B cell (primary cell): ENCODE data around the gene PAPOLB. TPM values are rescaled to one million over a fixed set of nuclear protein-coding genes. Genes with fewer than 3 reads are reported as not detected.

Experiments
- ATAC-seq: fragments of 200-7000 bp; cut with Tn5 transposase; one replicate; pipeline ENCODE4 v1.10.0; 2021; ENCODE audit warnings: low read depth, mild to moderate bottlenecking, moderate number of reproducible peaks, moderate library complexity
- CTCF ChIA-PET: fragments of 350-600 bp; sonication (Branson Sonifier 250); formaldehyde crosslinking; loops from one replicate; lab custom pipeline; 2021; ENCODE audit warnings: antibody characterized with exemption, inconsistent platforms; lab: Charles Lee
- POLR2A ChIA-PET: fragments of 350-600 bp; sonication (Branson Sonifier 250); formaldehyde crosslinking; loops from one replicate; lab custom pipeline; 2021; ENCODE audit warnings: antibody characterized with exemption; lab: Charles Lee
- DNase-seq: peaks from one replicate; pipeline ENCODE4 v3.0.0; 2013
- H2AFZ ChIP-seq: 2 replicates; pipeline ENCODE4 v1.6.1; 2012; ENCODE audit warnings: mild to moderate bottlenecking, low read depth, low read length; ENCODE audit not compliant: insufficient read depth, poor library complexity, severe bottlenecking
- H3K27ac ChIP-seq, 2 donors: 1 replicate in 1 of 2; 2 replicates in 1 of 2; pipeline ENCODE4 v1.5.1; 2012 to 2013; ENCODE audit warnings: low read length in 2 of 2, mild to moderate bottlenecking in 2 of 2, moderate library complexity in 1 of 2
- H3K27me3 ChIP-seq, 4 experiments: fragments of 200-600 bp in 1 of 4; sonication (generic) in 1 of 4; replicated peaks in 1 of 4; 1 replicate in 2 of 4; 2 replicates in 2 of 4; pipeline versions ENCODE4 v1.6.1 to v1.7.0; 2013 to 2016; ENCODE audit warnings: low read length in 3 of 4, mild to moderate bottlenecking in 2 of 4, mixed read lengths in 1 of 4, moderate library complexity in 1 of 4; ENCODE audit not compliant: insufficient read depth in 4 of 4, control insufficient read depth in 3 of 4; ENCODE audit errors: control extremely low read depth in 1 of 4
- H3K36me3 ChIP-seq, 2 experiments: replicated peaks in 1 of 2; 1 replicate in 1 of 2; 2 replicates in 1 of 2; pipeline versions ENCODE4 v1.6.1 to v1.7.1; 2013; ENCODE audit warnings: low read length in 1 of 2; ENCODE audit not compliant: insufficient read depth in 2 of 2, control insufficient read depth in 1 of 2; ENCODE audit errors: control extremely low read depth in 1 of 2, extremely low read depth in 1 of 2
- H3K4me1 ChIP-seq, 2 donors: fragments of 200-600 bp in 1 of 2; sonication (generic) in 1 of 2; 1 replicate in 1 of 2; 2 replicates in 1 of 2; pipeline versions ENCODE4 v1.5.1 to v1.6.1; 2013 to 2017; ENCODE audit warnings: low read length in 2 of 2; ENCODE audit not compliant: control insufficient read depth in 2 of 2, insufficient read depth in 2 of 2
- H3K4me2 ChIP-seq: replicated peaks from 2 replicates; pipeline ENCODE3; 2012; ENCODE audit warnings: mild to moderate bottlenecking, low read depth, low read length; ENCODE audit not compliant: poor library complexity, severe bottlenecking
- H3K4me3 ChIP-seq, 5 experiments: fragments of 200-600 bp in 1 of 5; sonication (generic) in 1 of 5; 1 replicate in 3 of 5; 2 replicates in 2 of 5; pipeline versions ENCODE4 v1.5.1 to v1.7.0; 2011 to 2016; ENCODE audit warnings: low read length in 4 of 5, mild to moderate bottlenecking in 4 of 5, low read depth in 2 of 5, control low read depth in 1 of 5, moderate library complexity in 1 of 5; ENCODE audit not compliant: insufficient read depth in 1 of 5; ENCODE audit errors: control extremely low read depth in 1 of 5, extremely low read depth in 1 of 5
- H3K79me2 ChIP-seq: fragments of 200-600 bp; sonication (generic); one replicate; pipeline ENCODE4 v1.6.0; 2016; ENCODE audit warnings: low read length; ENCODE audit not compliant: control insufficient read depth, insufficient read depth
- H3K9ac ChIP-seq: fragments of 200-600 bp; sonication (generic); 2 replicates; pipeline ENCODE4 v1.6.1; 2017; ENCODE audit warnings: mild to moderate bottlenecking, low read length, moderate library complexity
- H3K9me3 ChIP-seq, 3 donors: one replicate each; pipeline versions ENCODE4 v1.6.1 to v1.7.1; 2013; ENCODE audit warnings: low read length in 2 of 3; ENCODE audit not compliant: control insufficient read depth in 2 of 3, insufficient read depth in 1 of 3; ENCODE audit errors: control extremely low read depth in 1 of 3
- H4K20me1 ChIP-seq: 2 replicates; pipeline ENCODE4 v1.6.0; 2012; ENCODE audit warnings: mild to moderate bottlenecking, low read length; ENCODE audit not compliant: insufficient read depth, control insufficient read depth, poor library complexity, severe bottlenecking
- H3K27ac Mint-ChIP-seq: one replicate; pipeline ENCODE4 v1.8.0; 2021; ENCODE audit warnings: mixed read lengths
- H3K27me3 Mint-ChIP-seq: one replicate; pipeline ENCODE4 v1.8.0; 2021; ENCODE audit warnings: mixed read lengths
- H3K4me1 Mint-ChIP-seq: one replicate; pipeline ENCODE4 v1.8.0; 2021; ENCODE audit warnings: mixed read lengths
- H3K4me3 Mint-ChIP-seq: one replicate; pipeline ENCODE4 v1.8.0; 2021; ENCODE audit warnings: mixed read lengths
- H3K9me3 Mint-ChIP-seq: one replicate; pipeline ENCODE4 v1.8.0; 2022; ENCODE audit warnings: mixed read lengths; ENCODE audit not compliant: insufficient read depth
- EZH2 ChIP-seq: IDR thresholded peaks from 2 replicates; pipeline ENCODE4 v1.6.1; 2012; ENCODE audit warnings: borderline replicate concordance, low read depth, mild to moderate bottlenecking, moderate library complexity, low read length; ENCODE audit not compliant: insufficient read depth, poor library complexity, severe bottlenecking
- WGBS: methylation state at CpG from one replicate; pipeline ENCODE4 v1.1.5; 2013; ENCODE audit warnings: missing lambda C conversion rate; ENCODE audit not compliant: insufficient coverage; 5-methylcytosine and 5-hydroxymethylcytosine counted together
- intact Hi-C: fragments of 100-400 bp; cut with micrococcal nuclease; formaldehyde crosslinking; loops from one replicate; pipeline ENCODE4 v1.10.0; 2022
- polyA plus RNA-seq: library from polyadenylated mRNA; depleted of rRNA; stranded (reverse); fragments of >200 nt; gene quantifications from 2 replicates; pipeline ENCODE4 v1.2.3, GENCODE V29; 2012
- total RNA-seq, 2 donors: library from RNA; stranded (reverse); fragments of 120-200 nt in 1 of 2; gene quantifications; 1 replicate in 1 of 2; 2 replicates in 1 of 2; pipeline versions ENCODE4 v1.2.3 to v1.2.4, GENCODE V29; 2013 to 2022
- TF ChIP-seq, protein P1 (sequence below): fragments of 200-600 bp; IDR thresholded peaks from one replicate; pipeline ENCODE4 v1.8.0; 2022; ENCODE audit warnings: antibody characterized with exemption, mild to moderate bottlenecking

PAPOLB gene
- total and polyA plus RNA-seq, 2 donors (not counting 1 experiment from before 2014, with no cell fraction given) = not detected

- Histone ChIP-seq H3K4me3 (no peak overlapping the region), H3K79me2 (no peaks in the 10 kb centered on the region), H3K36me3 (no peaks in the 10 kb centered on the region), H3K9ac (no peak overlapping the region), H3K27ac (no peak overlapping the region), H3K4me1 (no peaks in the 10 kb centered on the region), H4K20me1 (no peaks in the 10 kb centered on the region), H3K27me3 (peaks cover 0 to 3% (median 0%) of the 10 kb centered on the region in 4 experiments), H3K9me3 (peaks cover 0 to 14% (median 0%) of the 10 kb centered on the region in 3 donors), H2AFZ (no peak overlapping the region), H3K4me2 (no peak overlapping the region)
- ATAC-seq (no peak), DNase-seq (no peak)
- intact Hi-C loops = no loop called here
- TF ChIP-seq, protein P1, sequence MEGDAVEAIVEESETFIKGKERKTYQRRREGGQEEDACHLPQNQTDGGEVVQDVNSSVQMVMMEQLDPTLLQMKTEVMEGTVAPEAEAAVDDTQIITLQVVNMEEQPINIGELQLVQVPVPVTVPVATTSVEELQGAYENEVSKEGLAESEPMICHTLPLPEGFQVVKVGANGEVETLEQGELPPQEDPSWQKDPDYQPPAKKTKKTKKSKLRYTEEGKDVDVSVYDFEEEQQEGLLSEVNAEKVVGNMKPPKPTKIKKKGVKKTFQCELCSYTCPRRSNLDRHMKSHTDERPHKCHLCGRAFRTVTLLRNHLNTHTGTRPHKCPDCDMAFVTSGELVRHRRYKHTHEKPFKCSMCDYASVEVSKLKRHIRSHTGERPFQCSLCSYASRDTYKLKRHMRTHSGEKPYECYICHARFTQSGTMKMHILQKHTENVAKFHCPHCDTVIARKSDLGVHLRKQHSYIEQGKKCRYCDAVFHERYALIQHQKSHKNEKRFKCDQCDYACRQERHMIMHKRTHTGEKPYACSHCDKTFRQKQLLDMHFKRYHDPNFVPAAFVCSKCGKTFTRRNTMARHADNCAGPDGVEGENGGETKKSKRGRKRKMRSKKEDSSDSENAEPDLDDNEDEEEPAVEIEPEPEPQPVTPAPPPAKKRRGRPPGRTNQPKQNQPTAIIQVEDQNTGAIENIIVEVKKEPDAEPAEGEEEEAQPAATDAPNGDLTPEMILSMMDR = no peak
- no peak for TF ChIP-seq EZH2
- Mint-ChIP-seq H3K27ac (no peak overlapping the region), H3K9me3 (no peaks in the 10 kb centered on the region), H3K4me1 (no peaks in the 10 kb centered on the region), H3K4me3 (no peak overlapping the region), H3K27me3 (peaks cover 6% of the 10 kb centered on the region)
- CTCF ChIA-PET = interaction anchor here (1.2 to 2.7 kb wide), 2 partner anchors 256 to 257 kb away, joined by 3 to 24 read pairs; no protein-coding TSS in a partner anchor
- 92% methylated on average over 17 of the region's 17 CpGs for WGBS
- POLR2A ChIA-PET = no interaction called here
Measured at GRCh38 chr7:4828720-4829383, 33.0 kb downstream of the PAPOLB start.

DNA sequence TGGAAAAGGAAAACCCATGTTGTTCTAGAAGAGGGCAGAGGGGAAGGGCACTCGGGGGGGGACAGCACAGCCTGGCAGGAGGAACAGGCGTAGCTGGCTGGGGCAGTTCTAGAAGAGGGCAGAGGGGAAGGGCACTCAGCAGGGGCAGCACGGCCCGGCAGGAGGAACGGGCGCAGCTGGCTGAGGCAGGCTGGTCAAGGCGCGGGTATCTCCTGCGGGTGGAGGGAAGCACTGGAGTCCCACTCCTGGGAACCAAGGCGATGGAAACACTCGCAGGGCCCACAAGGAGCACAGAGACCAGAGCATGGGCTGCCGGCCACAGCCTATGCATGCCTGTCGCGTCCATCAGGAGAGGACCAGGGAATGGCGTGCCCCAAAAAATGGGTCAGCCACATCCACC is 36.7 kb downstream of the PAPOLB start:
- TF ChIP-seq EZH2 = no peak
- TF ChIP-seq, protein P1 = no peak
- no peaks in the 10 kb centered on the region for H4K20me1 ChIP-seq
- Mint-ChIP-seq H3K27ac (no peak overlapping the region), H3K27me3 (peaks cover 12% of the 10 kb centered on the region), H3K4me3 (no peak overlapping the region), H3K4me1 (no peaks in the 10 kb centered on the region), H3K9me3 (no peaks in the 10 kb centered on the region)
- ATAC-seq (no peak), DNase-seq (peak; percentile 1)
- no peak overlapping the region for H3K27ac ChIP-seq
- H3K27me3 ChIP-seq = peaks cover 0 to 3% (median 0%) of the 10 kb centered on the region in 4 experiments
- H3K9ac ChIP-seq = no peak overlapping the region
- no peaks in the 10 kb centered on the region for H3K79me2 ChIP-seq
- ChIA-PET POLR2A (no interaction called here), CTCF (interaction anchor here (0.7 kb wide), 1 partner anchor 25 kb away, joined by 3 read pairs; no protein-coding TSS in a partner anchor)
- no peaks in the 10 kb centered on the region for H3K36me3 ChIP-seq
- H3K4me1 ChIP-seq = no peaks in the 10 kb centered on the region
- no peak overlapping the region for H3K4me3 ChIP-seq
- 98% methylated on average over 12 of the region's 15 CpGs for WGBS
- H3K9me3 ChIP-seq = peaks cover 0 to 12% (median 0%) of the 10 kb centered on the region in 3 donors
- H2AFZ ChIP-seq = no peak overlapping the region
- intact Hi-C loops = no loop called here
- H3K4me2 ChIP-seq = no peak overlapping the region
